Heart right ventricle (tissue), 16 donors: ENCODE results near the gene CHD1. TPM values are rescaled to one million over a fixed set of nuclear protein-coding genes. Genes with fewer than 3 reads are reported as not detected.
"Not testable (repeated sequence)": the region's sequence is repeated elsewhere in the genome, so short reads cannot be mapped to it uniquely, and the experiment has no call there.

Experiments used
- ATAC-seq, 8 donors: fragments of 200-7000 bp; cut with Tn5 transposase; one replicate each; pipeline ENCODE4 v1.9.1; 2020; ENCODE audit warnings: mild to moderate bottlenecking in 8 of 8, moderate library complexity in 8 of 8, moderate number of reproducible peaks in 1 of 8
- DNase-seq, 2 donors: peaks; one replicate each; pipeline ENCODE4 v3.0.0-alpha.2; 2020
- H3K27ac ChIP-seq, 10 donors: fragments of 200-600 bp; sonication (generic) in 2 of 10; one replicate each; pipeline versions ENCODE4 v1.5.0 to v1.8.0; 2020 to 2022; ENCODE audit warnings: mild to moderate bottlenecking in 3 of 10
- H3K27me3 ChIP-seq, 7 donors: fragments of 200-600 bp; one replicate each; pipeline ENCODE4 v1.8.0; 2021 to 2022; ENCODE audit warnings: mild to moderate bottlenecking in 2 of 7
- H3K36me3 ChIP-seq, 9 donors: fragments of 200-600 bp; sonication (generic) in 1 of 9; one replicate each; pipeline versions ENCODE4 v1.5.0 to v1.8.0; 2020 to 2022; ENCODE audit warnings: mild to moderate bottlenecking in 2 of 9
- H3K4me1 ChIP-seq, 9 donors: fragments of 200-600 bp; sonication (generic) in 1 of 9; one replicate each; pipeline versions ENCODE4 v1.5.0 to v1.8.0; 2020 to 2022; ENCODE audit warnings: mild to moderate bottlenecking in 4 of 9
- H3K4me3 ChIP-seq, 10 donors: fragments of 200-600 bp; sonication (generic) in 2 of 10; one replicate each; pipeline versions ENCODE4 v1.5.0 to v1.8.0; 2020 to 2022; ENCODE audit warnings: mild to moderate bottlenecking in 7 of 10, moderate library complexity in 2 of 10
- H3K9me3 ChIP-seq, 11 donors: fragments of 200-600 bp in 10 of 11; sonication (generic) in 2 of 11; one replicate each; pipeline versions ENCODE4 v1.5.0 to v1.8.0; 2013 to 2022; ENCODE audit warnings: mild to moderate bottlenecking in 2 of 11, control low read depth in 1 of 11, moderate library complexity in 1 of 11
- CTCF ChIP-seq, 9 donors: fragments of 200-600 bp; sonication (generic) in 2 of 9; IDR thresholded peaks; one replicate each; pipeline versions ENCODE4 v1.5.0 to v1.8.0; 2021 to 2022; ENCODE audit warnings: antibody characterized with exemption in 9 of 9, mild to moderate bottlenecking in 5 of 9, moderate library complexity in 1 of 9
- WGBS, 2 donors: extraction: QIAGEN DNeasy Blood & Tissue Kit; methylation state at CpG; one replicate each; pipeline ENCODE4 v1.1.7; 2013; ENCODE audit warnings: inconsistent platforms in 1 of 2; 5-methylcytosine and 5-hydroxymethylcytosine counted together
- intact Hi-C, 10 donors: fragments of 100-400 bp; cut with DNase I; formaldehyde crosslinking; loops; one replicate each; pipeline versions ENCODE4 v1.11.1 to v1.14.2; 2022
- polyA plus RNA-seq, 2 donors: library from polyadenylated mRNA; stranded (reverse); fragments of 200-250 nt; gene quantifications; one replicate each; pipeline ENCODE4 v1.2.3, GENCODE V29; 2013
- total RNA-seq, 10 donors: library from RNA; stranded (reverse); fragmentation: NEBNext Ultra II Directional in 3 of 10; extraction: Animal tissue kit (Norgen Biotek cat#: 25700) in 3 of 10; gene quantifications; one replicate each; pipeline versions ENCODE4 v1.2.1 to v1.2.4, GENCODE V29; 2021 to 2023
- donor health status: Arrhythmogenic right ventricular cardiomyopathy.
- donor health status: ischemic (EF 13 %, LVEDD 7.1; RV severe dilation, severe dysfunction).
- donor health status: healthy with polysubstance abuse.
- donor health status: DM: no; HTN: yes; CAD: no.
- donor health status: DM: no; HTN: no; CAD: no.
- donor health status: ischemic (EF 25% LVEDD 6.9; RV normal size, moderate dysfunction).
- donor health status: ischemic (EF 25% LVEDD 5.7; RV mildly dilated, moderate dysfunction).
- donor health status: healthy.
- donor health status: DM: yes; HTN: yes; CAD: no.
- donor health status: Ischemic cardiomyopathy.
- donor health status: ischemic (EF 35%, LVEDD 5.7; RV mildly dilated, moderate dysfunction).
- donor health status: nonischemic (EF 11% LVEDD 7.7; RV severe dilation, severe dysfunction).
- donor health status: DM: yes; HTN: yes; CAD: no.
- donor health status: PGD.
- donor health status: ischemic (EF 29% LVEDD 5.4; RV normal size, mild dysfunction).
- donor health status: nonischemic (EF 23%, LVEDD 6.1; RV moderate dilation, normal function).

The CHD1 gene
- total and polyA plus RNA-seq, 12 donors, result 6.5 to 20.4 (median 15.1) TPM

- 74 to 79% methylated on average over 2 of the region's 2 CpGs for WGBS, 2 donors
- ATAC-seq, result no peak
- peaks cover 0 to 4% (median 0%) of the 10 kb centered on the region in 9 donors for H3K4me1 ChIP-seq
- DNase-seq, result no peak
- no peak for TF ChIP-seq CTCF (IDR thresholded peaks at IDR 0.05)
- intact Hi-C loops, result loop anchor here in 1 of 10 donors (10.0 kb wide), 1 partner anchor 67 kb away; no protein-coding TSS in a partner anchor
- H3K9me3 ChIP-seq, result no peaks in the 10 kb centered on the region
- H3K4me3 ChIP-seq, result no peak overlapping the region
- no peaks in the 10 kb centered on the region for H3K27me3 ChIP-seq
- H3K27ac ChIP-seq, result no peak overlapping the region
- no peaks in the 10 kb centered on the region for H3K36me3 ChIP-seq
Measured at GRCh38 chr5:98957307-98957706, 28.5 kb upstream of the CHD1 start.

GRCh38 chr5:98955888-98956287 lies 27.1 kb upstream of the CHD1 start:
- not testable (repeated sequence) for DNase-seq, ATAC-seq, H3K27ac ChIP-seq, H3K9me3 ChIP-seq, H3K4me1 ChIP-seq, H3K36me3 ChIP-seq, H3K4me3 ChIP-seq, H3K27me3 ChIP-seq
- intact Hi-C loops, result loop anchor here in 1 of 10 donors (10.0 kb wide), 1 partner anchor 69 kb away; no protein-coding TSS in a partner anchor
- 89 to 96% methylated on average over 2 of the region's 3 CpGs for WGBS, 2 donors

- not testable (repeated sequence) for H3K4me1 ChIP-seq, H3K36me3 ChIP-seq, H3K27ac ChIP-seq, DNase-seq, H3K9me3 ChIP-seq, H3K4me3 ChIP-seq, ATAC-seq, H3K27me3 ChIP-seq
- intact Hi-C loops, result loop anchor here in 1 of 10 donors (10.0 kb wide), 1 partner anchor 69 kb away; no protein-coding TSS in a partner anchor
- 92 to 100% methylated on average over 1 to 2 of the region's 2 CpGs for WGBS, 2 donors
Measured at GRCh38 chr5:98955471-98955870, 26.7 kb upstream of the CHD1 start.

- DNase-seq (no peak), ATAC-seq (no peak)
- Histone ChIP-seq H3K36me3 (no peaks in the 10 kb centered on the region), H3K4me1 (peaks cover 0 to 4% (median 0%) of the 10 kb centered on the region in 9 donors), H3K27ac (no peak overlapping the region), H3K27me3 (no peaks in the 10 kb centered on the region), H3K9me3 (no peaks in the 10 kb centered on the region), H3K4me3 (no peak overlapping the region)
- 74 to 79% methylated on average over 5 of the region's 5 CpGs for WGBS, 2 donors
- no peak for TF ChIP-seq CTCF (IDR thresholded peaks at IDR 0.05)
- intact Hi-C loops, result loop anchor here in 1 of 10 donors (10.0 kb wide), 1 partner anchor 70 kb away; no protein-coding TSS in a partner anchor
Measured at GRCh38 chr5:98954392-98955028, 25.7 kb upstream of the CHD1 start.

GRCh38 chr5:98942847-98943246 lies 14.0 kb upstream of the CHD1 start:
- H3K27ac ChIP-seq, result peak overlapping the region in 1 of 10 donors; percentile 60
- H3K9me3 ChIP-seq, result no peaks in the 10 kb centered on the region
- intact Hi-C loops, result no loop called here
- H3K4me1 ChIP-seq, result peaks cover 10 to 74% (median 55%) of the 10 kb centered on the region in 9 donors
- H3K27me3 ChIP-seq, result no peaks in the 10 kb centered on the region
- no peak for DNase-seq
- H3K36me3 ChIP-seq, result no peaks in the 10 kb centered on the region
- H3K4me3 ChIP-seq, result no peak overlapping the region
- 93 to 96% methylated on average over 3 of the region's 3 CpGs for WGBS, 2 donors
- no peak for TF ChIP-seq CTCF (IDR thresholded peaks at IDR 0.05)
- no peak for ATAC-seq
